ENCODE measurements around the gene CABP2.
"Not testable (repeated sequence)": the region's sequence is repeated elsewhere in the genome, so short reads cannot be mapped to it uniquely, and the experiment has no call there.

Gene CABP2

GRCh38 chr11:67561971-67562619 lies 38.8 kb upstream of the CABP2 start:
- no peak for TF ChIP-seq ZFX (IDR thresholded peaks at IDR 0.05; ENCODE audit: borderline replicate concordance)
- TF ChIP-seq CTCF (IDR thresholded peaks at IDR 0.05), result no peak
- no peak overlapping the region; the same call in 1 of the 2 replicates for H3K27ac ChIP-seq

- H3K27ac ChIP-seq, result no peak overlapping the region
- no peak for TF ChIP-seq CTCF (IDR thresholded peaks at IDR 0.05)
- no peak for TF ChIP-seq ZFX (IDR thresholded peaks at IDR 0.05; ENCODE audit: borderline replicate concordance)
Observed at GRCh38 chr11:67558084-67558772, 35.0 kb upstream of the CABP2 start.

DNA sequence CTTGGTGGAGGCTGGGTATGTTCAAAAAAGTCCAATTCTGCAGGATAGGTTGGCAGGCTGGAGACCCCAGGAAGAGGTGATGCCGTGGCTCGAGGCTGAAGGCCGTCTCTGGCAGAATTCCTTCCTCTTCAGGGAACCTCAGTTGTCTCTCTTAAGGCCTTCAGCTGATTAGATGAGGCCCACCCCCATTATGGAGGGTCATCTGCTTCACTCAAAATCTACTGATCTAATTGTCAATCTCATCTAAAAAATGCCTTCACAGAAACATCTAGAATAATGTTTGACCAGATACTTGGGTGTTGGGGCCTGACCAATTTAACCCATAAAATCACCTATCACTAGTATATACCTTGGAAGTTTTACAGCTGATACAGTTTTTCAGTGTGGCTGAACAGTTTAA lies 33.0 kb upstream of the CABP2 start:
- H3K27ac ChIP-seq, result no peak overlapping the region
- TF ChIP-seq CTCF (IDR thresholded peaks at IDR 0.05) (no peak), ZFX (IDR thresholded peaks at IDR 0.05; ENCODE audit: borderline replicate concordance) (no peak)

DNA sequence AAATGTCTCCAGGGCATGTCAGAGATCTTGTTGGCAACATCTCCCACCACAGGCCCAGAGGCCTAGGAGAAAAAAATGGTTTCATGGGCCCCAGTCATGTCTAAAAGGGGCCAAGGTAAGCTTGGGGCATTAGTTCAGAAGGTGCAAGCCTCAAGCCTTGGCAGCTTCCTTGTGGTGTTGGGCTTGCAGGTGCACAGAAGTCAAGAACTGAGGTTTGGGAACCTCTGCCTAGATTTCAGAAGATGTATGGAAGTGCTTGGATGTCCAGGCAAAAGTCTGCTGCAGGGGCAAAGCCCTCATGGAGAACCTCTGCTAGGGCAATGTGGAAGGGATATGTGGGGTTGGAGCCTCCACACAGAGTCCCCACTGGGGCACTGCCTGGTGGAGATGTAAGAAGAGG lies 28.5 kb upstream of the CABP2 start:
- not testable (repeated sequence) for H3K27ac ChIP-seq

- H3K27ac ChIP-seq, result no peak overlapping the region
Observed at GRCh38 chr11:67551127-67551526, 27.9 kb upstream of the CABP2 start.

GRCh38 chr11:67548555-67549110 lies 25.4 kb upstream of the CABP2 start:
- H3K27ac ChIP-seq, result peak overlapping the region; percentile 50
- TF ChIP-seq ZFX (IDR thresholded peaks at IDR 0.05; ENCODE audit: borderline replicate concordance) (no peak), CTCF (IDR thresholded peaks at IDR 0.05) (no peak)

More at GRCh38 chr11:67551127-67551526, 27.9 kb upstream of the CABP2 start:
- TF ChIP-seq ZFX (IDR thresholded peaks at IDR 0.05; ENCODE audit: borderline replicate concordance), result no peak
- TF ChIP-seq CTCF (IDR thresholded peaks at IDR 0.05), result no peak

DNA sequence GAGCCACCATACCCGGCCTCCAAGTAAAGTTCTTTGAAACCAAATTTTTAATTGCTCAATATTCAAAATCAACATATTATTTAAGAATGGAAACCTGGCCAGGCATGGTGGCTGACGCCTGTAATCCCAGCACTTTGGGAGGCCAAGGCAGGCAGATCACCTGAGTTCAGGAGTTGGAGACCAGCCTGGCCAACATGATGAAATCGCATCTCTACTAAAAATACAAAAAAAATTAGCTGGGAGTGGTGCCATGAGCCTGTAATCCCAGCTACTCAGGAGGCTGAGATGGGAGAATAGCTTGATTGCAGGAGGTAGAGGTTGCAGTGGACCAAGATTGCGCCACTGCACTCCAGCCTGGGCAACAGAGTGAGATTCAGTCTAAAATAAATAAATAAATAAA lies 24.9 kb upstream of the CABP2 start:
- peak overlapping the region; percentile 50 for H3K27ac ChIP-seq

DNA sequence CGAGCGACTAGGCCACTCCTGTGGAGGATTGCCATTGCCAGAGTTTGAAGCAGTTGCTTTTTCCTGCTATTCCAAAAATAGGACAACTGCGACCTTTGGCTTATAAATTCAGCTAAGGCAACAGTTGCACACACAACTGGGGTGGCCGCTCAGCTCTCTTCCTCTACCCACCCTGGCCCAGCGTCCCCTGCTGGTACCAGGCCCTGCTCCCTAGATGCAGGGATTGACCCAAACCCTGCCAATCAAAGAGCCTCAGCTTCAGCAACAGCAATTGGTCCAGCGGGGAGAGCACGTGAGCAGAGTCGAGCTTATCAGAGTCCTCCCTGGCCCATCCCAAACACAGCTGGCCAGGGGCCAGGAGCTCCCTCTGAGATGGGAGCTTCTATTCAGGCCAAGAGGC lies 22.0 kb upstream of the CABP2 start:
- no peak overlapping the region for H3K27ac ChIP-seq
- no peak for TF ChIP-seq CTCF (IDR thresholded peaks at IDR 0.05)
- no peak for TF ChIP-seq ZFX (IDR thresholded peaks at IDR 0.05; ENCODE audit: borderline replicate concordance)

Data from 22Rv1 (cell line).